ENCODE data around the gene CIT. TPM values are rescaled to one million over a fixed set of nuclear protein-coding genes. Genes with fewer than 3 reads are reported as not detected.

The CIT gene
- total RNA-seq, 1 experiment from 2014 or later: 67.9 TPM

GRCh38 chr12:119718141-119718540, 159.0 kb downstream of the CIT start:
- Histone ChIP-seq H3K36me3 (ENCODE audit: control insufficient read depth, insufficient read depth, low read length) (peaks cover 4% of the 10 kb centered on the region; the same call in 1 of the 2 replicates), H3K4me3 (ENCODE audit: low read depth in 2 of 2, low read length in 2 of 2) (no peak overlapping the region), H3K27me3 (ENCODE audit: control insufficient read depth, insufficient read depth, low read length) (no peaks in the 10 kb centered on the region), H3K27ac (ENCODE audit: low read length) (no peak overlapping the region), H3K4me1 (ENCODE audit: control insufficient read depth, insufficient read depth, low read length) (peaks cover 14% of the 10 kb centered on the region), H3K9me3 (ENCODE audit: control insufficient read depth, insufficient read depth, low read depth, low read length) (no peaks in the 10 kb centered on the region)
- ATAC-seq: no peak
- in situ Hi-C loops (cut with HindIII; ENCODE audit: low pct_unique_long_range_greater_than_20kb, low sequenced_read_pairs) (no loop called here), intact Hi-C loops (cut with micrococcal nuclease; ENCODE audit: unreplicated experiment) (no loop called here)
- CTCF ChIA-PET: no interaction called here
- TF ChIP-seq SIN3A (IDR thresholded peaks at IDR 0.05; ENCODE audit: borderline replicate concordance, insufficient read depth, low read depth, low read length) (no peak), CTCF (IDR thresholded peaks at IDR 0.05) (no peak), TCF7L2 (IDR thresholded peaks at IDR 0.05; ENCODE audit: low read depth, low read length) (no peak), REST (IDR thresholded peaks at IDR 0.05; ENCODE audit: insufficient read depth in 1 of 2, low read depth in 2 of 2, low read length in 1 of 2) (no peak), POLR2AphosphoS5 (IDR thresholded peaks at IDR 0.05; ENCODE audit: low read depth, low read length) (no peak)
- no peak for DNase-seq (ENCODE audit: low read depth, low spot score)
- BruUV-seq (replicated peaks): no TSS peak
- POLR2A ChIA-PET: no interaction called here

- H3K4me3 ChIP-seq (ENCODE audit: low read depth in 2 of 2, low read length in 2 of 2): no peak overlapping the region
- ChIA-PET CTCF (no interaction called here), POLR2A (no interaction called here)
- H3K9me3 ChIP-seq (ENCODE audit: control insufficient read depth, insufficient read depth, low read depth, low read length): no peaks in the 10 kb centered on the region
- intact Hi-C loops (cut with micrococcal nuclease; ENCODE audit: unreplicated experiment) (no loop called here), in situ Hi-C loops (cut with HindIII; ENCODE audit: low pct_unique_long_range_greater_than_20kb, low sequenced_read_pairs) (no loop called here)
- H3K36me3 ChIP-seq (ENCODE audit: control insufficient read depth, insufficient read depth, low read length): peaks cover 9% of the 10 kb centered on the region
- TF ChIP-seq REST (IDR thresholded peaks at IDR 0.05; ENCODE audit: insufficient read depth in 1 of 2, low read depth in 2 of 2, low read length in 1 of 2) (no peak), POLR2AphosphoS5 (IDR thresholded peaks at IDR 0.05; ENCODE audit: low read depth, low read length) (no peak), SIN3A (IDR thresholded peaks at IDR 0.05; ENCODE audit: borderline replicate concordance, insufficient read depth, low read depth, low read length) (no peak), TCF7L2 (IDR thresholded peaks at IDR 0.05; ENCODE audit: low read depth, low read length) (no peak), CTCF (IDR thresholded peaks at IDR 0.05) (no peak)
- peak overlapping the region; percentile 62; the same call in 1 of the 2 replicates for H3K27ac ChIP-seq (ENCODE audit: low read length)
- H3K27me3 ChIP-seq (ENCODE audit: control insufficient read depth, insufficient read depth, low read length): no peaks in the 10 kb centered on the region
- BruUV-seq (replicated peaks): no TSS peak
- ATAC-seq: no peak
- peaks cover 14% of the 10 kb centered on the region for H3K4me1 ChIP-seq (ENCODE audit: control insufficient read depth, insufficient read depth, low read length)
- DNase-seq (ENCODE audit: low read depth, low spot score): no peak
These were observed 161.9 kb downstream of the CIT start for GRCh38 chr12:119715268-119715620.
